GM18505 (cell line): ENCODE results near the gene PAOX.

Source experiments
- ATAC-seq: cut with Tn5 transposase; IDR thresholded peaks from one replicate; pipeline ENCODE4 v1.9.1; 2021; ENCODE audit not compliant: unreplicated experiment
- POLR2A ChIP-seq: IDR thresholded peaks from 4 replicates; pipeline ENCODE4 v1.6.1; 2011; ENCODE audit warnings: borderline replicate concordance; ENCODE audit not compliant: insufficient read depth, insufficient read length; ENCODE audit errors: extremely low read depth

PAOX gene

GRCh38 chr10:133391761-133392518, 12.9 kb downstream of the PAOX start:
- no peak for ATAC-seq
- no peak for TF ChIP-seq POLR2A

- ATAC-seq = no peak
- TF ChIP-seq POLR2A = no peak
These were observed 14.5 kb downstream of the PAOX start for GRCh38 chr10:133393401-133394063.

DNA sequence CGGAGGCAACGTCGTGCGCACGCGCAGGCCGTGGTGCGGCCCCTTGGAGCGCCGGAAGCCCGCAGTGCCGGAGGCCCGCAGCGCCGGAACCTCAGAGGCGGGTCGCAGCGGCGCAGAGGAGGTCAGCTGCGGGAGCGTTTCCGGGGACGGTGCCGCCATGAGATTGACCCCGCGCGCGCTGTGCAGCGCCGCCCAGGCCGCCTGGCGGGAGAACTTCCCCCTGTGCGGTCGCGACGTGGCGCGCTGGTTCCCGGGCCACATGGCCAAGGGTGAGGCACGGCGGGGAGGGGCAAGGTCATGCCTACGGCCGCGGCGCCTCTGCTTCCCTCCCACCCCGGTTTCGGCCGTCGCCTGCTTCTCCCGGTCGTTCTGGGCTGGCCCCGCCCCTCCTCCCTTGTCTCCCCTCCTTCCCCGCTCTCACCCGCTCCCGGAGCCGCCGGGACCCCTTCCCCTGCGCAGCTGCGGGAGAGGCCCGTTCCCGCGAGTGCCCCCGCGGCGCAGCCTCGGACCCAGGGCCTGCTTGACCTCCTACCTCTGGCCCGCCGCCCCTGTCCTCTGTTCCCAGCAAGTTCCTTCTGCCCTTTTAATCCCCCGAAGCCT, 15.1 kb downstream of the PAOX start, which contains the start of gene MTG1:
Gene MTG1, plus strand, starts transcription at position 94 of the 600 bp plus-strand sequence. Its CDS starts 64 bp downstream, at position 158.
- peak; percentile 87 for TF ChIP-seq POLR2A
- ATAC-seq = peak; percentile 66

DNA sequence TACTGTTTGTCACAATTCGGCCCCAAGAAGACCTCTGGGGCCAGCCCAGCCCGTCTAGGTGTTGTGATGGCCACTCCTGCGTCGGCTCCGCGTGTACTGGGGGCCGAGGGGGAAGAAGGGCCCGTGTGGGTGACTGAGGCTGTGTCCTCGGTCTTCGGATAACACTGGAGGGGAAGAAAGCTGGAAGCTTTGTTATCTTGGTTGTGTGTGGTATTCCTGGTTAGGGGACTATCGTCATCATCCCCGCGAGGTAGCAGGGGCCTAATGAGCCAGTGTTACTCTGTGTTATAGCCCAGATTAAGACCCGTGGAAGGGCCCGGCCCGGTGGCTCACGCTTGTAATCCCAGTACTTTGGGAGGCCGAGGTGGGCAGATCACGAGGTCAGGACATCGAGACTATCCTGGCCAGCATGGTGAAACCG, 15.7 kb downstream of the PAOX start:
- ATAC-seq = no peak
- TF ChIP-seq POLR2A = no peak

- ATAC-seq = no peak
- no peak for TF ChIP-seq POLR2A
These were observed 17.1 kb downstream of the PAOX start for GRCh38 chr10:133396035-133396624.

DNA sequence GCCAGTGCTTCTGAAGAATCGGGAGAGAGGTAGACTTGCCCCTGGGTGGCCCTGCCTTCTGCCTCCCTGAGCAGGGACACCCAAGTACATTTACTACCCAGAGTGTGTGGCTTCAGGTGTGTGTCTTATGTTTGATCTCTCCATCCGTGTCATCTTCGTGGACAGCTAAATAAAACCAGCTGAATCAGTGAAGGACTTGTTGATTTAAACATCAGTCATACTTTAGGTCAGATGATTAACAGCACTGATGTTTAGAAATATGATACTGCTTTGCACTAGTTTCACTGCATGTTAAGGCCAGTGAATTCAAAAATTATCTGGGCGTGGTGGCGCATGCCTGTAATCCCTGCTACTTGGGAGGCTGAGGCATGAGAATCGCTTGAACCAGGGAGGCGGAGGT, 18.9 kb downstream of the PAOX start:
- no peak for TF ChIP-seq POLR2A
- no peak for ATAC-seq

DNA sequence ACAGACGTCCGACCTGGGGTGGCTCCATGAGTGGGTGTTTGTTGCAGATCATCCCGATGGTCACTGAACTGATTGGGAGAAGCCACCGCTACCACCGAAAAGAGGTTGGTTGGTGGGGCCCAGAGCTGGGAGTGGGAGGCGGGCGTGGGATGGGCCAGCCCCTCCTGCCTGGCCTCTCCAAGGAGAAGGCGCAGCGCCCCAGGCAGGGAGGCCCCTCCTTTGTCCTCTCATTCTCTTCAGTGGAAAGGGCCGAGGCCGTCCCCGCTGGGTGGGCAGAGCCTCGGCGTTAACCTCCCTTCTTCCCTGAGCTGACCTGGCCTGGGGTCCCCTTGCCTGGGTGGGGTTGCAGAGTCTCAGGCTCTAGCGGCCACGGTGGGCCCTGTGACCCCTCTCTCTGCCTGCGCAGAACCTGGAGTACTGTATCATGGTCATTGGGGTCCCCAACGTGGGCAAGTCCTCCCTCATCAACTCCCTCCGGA, 20.1 kb downstream of the PAOX start:
- ATAC-seq = no peak

DNA sequence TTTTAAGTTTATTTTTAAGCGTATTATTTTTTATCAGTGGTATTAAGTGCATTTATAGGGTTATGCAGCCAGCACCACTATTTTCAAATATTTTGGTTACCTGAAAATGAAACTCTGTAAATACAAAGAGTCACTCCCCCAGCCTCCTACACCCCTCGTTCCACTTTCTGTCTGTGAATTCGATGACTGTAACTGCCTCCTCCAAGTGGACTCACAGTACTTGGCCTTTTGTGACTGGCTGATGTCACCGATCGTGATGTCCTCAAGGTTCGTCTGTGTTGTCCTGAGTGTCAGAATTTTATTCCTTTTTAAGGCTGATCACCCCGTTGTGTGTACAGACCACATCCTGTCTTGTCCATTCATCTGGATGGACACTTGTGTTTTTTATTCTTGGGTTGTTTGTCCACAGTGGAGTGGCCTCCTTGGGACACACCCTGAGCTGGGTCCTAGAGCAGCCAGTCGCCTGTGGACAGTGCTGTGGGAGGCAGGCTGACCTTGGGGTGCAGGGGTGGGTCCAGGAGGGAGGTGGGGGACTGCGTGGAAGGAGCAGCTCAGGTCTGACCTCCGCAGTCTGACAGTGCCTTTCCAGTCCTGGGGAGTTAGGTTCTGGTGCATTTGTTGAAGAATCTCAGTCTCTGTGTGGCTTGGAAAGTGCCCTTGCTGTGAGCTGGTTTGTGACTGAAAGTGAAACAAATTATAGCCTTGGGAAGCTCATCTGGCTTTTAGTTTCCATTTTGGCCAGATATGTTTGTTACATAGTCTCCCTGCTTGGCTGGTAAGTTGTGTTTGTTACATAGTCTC, 21.8 kb downstream of the PAOX start:
- ATAC-seq = peak; percentile 71

More for the DNA sequence above, 20.1 kb downstream of the PAOX start:
- TF ChIP-seq POLR2A = no peak

DNA sequence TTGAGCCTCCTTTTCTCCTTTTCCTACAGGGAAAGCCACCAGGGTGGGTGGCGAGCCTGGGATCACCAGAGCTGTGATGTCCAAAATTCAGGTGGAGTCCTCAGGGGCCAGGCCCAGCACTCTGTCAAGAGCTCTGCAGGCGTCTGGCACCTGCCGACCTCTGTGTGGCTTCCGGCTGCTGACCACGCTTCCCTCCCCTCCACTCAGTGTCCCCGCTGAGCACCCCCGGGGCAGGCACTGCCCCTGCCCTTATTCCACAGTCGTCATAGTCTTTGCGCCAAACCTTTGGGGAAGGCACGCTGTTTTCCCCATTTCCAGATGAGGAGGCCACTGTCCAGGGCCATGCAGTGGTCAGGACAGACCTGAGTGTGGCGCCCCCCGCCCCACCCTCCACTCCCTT, 22.4 kb downstream of the PAOX start:
- no peak for TF ChIP-seq POLR2A
- ATAC-seq = no peak

More for the DNA sequence above, 21.8 kb downstream of the PAOX start:
- TF ChIP-seq POLR2A = no peak

DNA sequence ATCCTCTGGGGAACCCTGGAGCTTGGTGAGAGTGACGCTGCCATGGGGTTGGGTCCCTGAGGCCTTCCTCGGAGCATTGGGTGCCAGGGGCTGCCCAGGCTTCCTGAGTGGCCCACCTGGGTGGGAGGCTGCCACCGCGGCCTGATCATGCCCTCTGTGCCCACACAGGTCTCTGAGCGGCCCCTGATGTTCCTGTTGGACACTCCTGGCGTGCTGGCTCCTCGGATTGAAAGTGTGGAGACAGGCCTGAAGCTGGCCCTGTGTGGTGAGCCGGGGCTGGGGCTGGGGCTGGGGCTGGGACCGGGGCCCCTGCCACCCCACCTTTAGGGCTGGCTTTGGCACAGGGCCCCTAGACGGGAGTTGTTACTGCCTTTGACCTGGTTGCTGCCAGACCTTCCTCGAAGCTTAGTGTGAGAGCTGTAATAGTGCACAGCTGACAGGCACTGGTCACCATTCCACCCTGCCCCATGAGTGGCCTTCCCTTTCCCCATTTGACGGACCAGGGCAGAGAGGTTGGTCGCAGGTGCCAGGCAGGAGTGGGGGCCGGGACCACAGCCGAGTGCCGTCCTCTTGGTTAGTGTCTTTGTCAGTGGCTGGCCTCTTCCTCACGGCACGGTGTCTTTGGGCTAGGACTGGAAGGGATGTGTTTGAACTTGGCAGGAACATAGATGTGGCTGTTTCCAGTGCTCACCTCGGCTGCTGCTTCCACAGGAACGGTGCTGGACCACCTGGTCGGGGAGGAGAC, 23.1 kb downstream of the PAOX start:
- TF ChIP-seq POLR2A = no peak
- no peak for ATAC-seq

GRCh38 chr10:133403359-133403758, 24.3 kb downstream of the PAOX start:
- ATAC-seq = no peak
- TF ChIP-seq POLR2A = no peak

DNA sequence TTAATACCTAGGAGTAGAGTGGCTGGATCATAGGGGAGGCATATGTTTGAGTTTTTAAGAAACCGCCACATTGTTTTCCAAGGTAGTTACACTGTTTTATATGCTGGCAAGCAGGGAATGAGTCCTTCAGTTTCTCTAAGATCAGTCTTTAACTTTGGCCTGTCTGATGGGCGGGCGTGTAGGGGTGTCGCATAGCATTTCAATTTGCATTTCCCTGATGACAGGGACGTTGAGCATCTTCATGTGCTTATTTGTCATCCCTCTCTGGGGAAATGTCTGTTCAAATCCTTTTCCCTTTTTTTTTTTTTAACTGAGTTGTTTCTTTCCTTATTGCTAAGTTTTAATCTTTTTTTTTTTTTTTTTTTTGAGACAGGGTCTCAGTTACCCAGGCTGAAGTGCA, 24.7 kb downstream of the PAOX start:
- TF ChIP-seq POLR2A = no peak
- no peak for ATAC-seq

DNA sequence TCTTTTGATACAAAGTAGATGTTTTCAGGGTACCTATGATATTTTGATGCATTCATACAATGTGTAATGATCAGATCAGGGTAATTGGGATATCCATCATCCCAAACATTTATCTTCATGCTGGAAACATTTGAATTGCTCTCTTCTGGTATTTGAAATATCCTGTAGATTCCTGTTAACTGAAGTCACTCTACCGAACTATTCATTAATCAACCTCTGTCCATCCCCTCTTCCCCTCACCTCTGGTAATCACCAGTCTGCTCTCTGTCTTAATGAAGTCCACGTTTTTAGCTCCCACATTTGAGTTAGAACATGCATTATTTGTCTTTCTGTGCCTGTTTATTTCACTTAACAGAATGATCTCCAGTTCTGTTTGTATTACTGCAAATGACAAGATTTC, 26.2 kb downstream of the PAOX start:
- TF ChIP-seq POLR2A = no peak
- no peak for ATAC-seq
